Hepatocyte (in vitro differentiated cells): ENCODE results near the gene NDUFB3.

Experiments used
- EZH2 ChIP-seq: fragments of 200-600 bp; sonication (generic); IDR thresholded peaks from 2 replicates; pipeline ENCODE4 v1.6.1; 2016; ENCODE audit warnings: antibody characterized with exemption, mild to moderate bottlenecking, borderline replicate concordance
- EZH2phosphoT487 ChIP-seq: fragments of 200-600 bp; sonication (generic); IDR thresholded peaks from one replicate; pipeline ENCODE4 v1.6.1; 2018; ENCODE audit warnings: antibody characterized with exemption, mild to moderate bottlenecking, low read depth, moderate library complexity; ENCODE audit not compliant: unreplicated experiment, severe bottlenecking
- TF ChIP-seq, protein P1 (sequence below): fragments of 200-600 bp; sonication (generic); IDR thresholded peaks from 2 replicates; pipeline ENCODE4 v1.5.1; 2016; ENCODE audit warnings: antibody characterized with exemption, mild to moderate bottlenecking; ENCODE audit not compliant: poor library complexity

DNA sequence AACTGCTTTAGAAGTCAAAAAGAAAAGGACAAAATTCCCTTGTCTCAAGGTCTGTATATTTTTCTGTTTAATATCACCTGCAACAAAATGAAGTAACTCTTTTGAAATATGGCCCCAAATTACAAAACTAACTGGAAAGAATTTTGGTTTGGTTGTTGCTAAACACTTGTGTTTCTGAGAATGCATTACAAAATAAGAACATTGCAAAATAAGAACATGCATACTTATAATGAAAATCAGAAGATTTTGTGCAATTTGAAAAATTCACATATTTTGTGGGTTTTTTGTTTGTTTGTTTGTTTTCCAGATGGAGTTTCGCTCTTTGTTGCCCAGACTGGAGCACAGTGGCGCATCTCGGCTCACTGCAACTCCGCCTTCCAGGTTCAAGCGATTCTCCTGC lies 21.8 kb downstream of the NDUFB3 start:
- TF ChIP-seq, protein P1, sequence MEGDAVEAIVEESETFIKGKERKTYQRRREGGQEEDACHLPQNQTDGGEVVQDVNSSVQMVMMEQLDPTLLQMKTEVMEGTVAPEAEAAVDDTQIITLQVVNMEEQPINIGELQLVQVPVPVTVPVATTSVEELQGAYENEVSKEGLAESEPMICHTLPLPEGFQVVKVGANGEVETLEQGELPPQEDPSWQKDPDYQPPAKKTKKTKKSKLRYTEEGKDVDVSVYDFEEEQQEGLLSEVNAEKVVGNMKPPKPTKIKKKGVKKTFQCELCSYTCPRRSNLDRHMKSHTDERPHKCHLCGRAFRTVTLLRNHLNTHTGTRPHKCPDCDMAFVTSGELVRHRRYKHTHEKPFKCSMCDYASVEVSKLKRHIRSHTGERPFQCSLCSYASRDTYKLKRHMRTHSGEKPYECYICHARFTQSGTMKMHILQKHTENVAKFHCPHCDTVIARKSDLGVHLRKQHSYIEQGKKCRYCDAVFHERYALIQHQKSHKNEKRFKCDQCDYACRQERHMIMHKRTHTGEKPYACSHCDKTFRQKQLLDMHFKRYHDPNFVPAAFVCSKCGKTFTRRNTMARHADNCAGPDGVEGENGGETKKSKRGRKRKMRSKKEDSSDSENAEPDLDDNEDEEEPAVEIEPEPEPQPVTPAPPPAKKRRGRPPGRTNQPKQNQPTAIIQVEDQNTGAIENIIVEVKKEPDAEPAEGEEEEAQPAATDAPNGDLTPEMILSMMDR = no peak
- TF ChIP-seq EZH2 (no peak), EZH2phosphoT487 (no peak)
